Activated naive CD8-positive, alpha-beta T cell treated with anti-CD3 and anti-CD28 coated beads, Interleukin-2, amount 10 ng/mL, durations not matched to agents 7 days and 5 days (primary cell): ENCODE measurements around the gene MAP4K4. TPM values are rescaled to one million over a fixed set of nuclear protein-coding genes. Genes with fewer than 3 reads are reported as not detected.
A peak's percentile ranks its signal among the peaks of the same experiment; 100 is the strongest.

Source experiments
- ATAC-seq: fragments of 150-1000 bp; cut with Tn5 transposase; one replicate; pipeline ENCODE4 v1.10.0; 2021; ENCODE audit warnings: low read depth, moderate library complexity
- POLR2A ChIA-PET: fragments of 350-600 bp; sonication (Branson Sonifier 250); formaldehyde crosslinking; loops from one replicate; lab custom pipeline; 2021; ENCODE audit warnings: antibody characterized with exemption; lab: Charles Lee
- DNase-seq: peaks from one replicate; pipeline ENCODE4 v3.0.0; 2021
- H3K27ac Mint-ChIP-seq: one replicate; pipeline ENCODE4 v1.8.0; 2022; ENCODE audit warnings: mild to moderate bottlenecking, mixed read lengths
- H3K27me3 Mint-ChIP-seq: one replicate; pipeline ENCODE4 v1.8.0; 2022; ENCODE audit warnings: mild to moderate bottlenecking, moderate library complexity, mixed read lengths
- H3K36me3 Mint-ChIP-seq: one replicate; pipeline ENCODE4 v1.8.0; 2021; ENCODE audit warnings: mild to moderate bottlenecking, mixed read lengths
- H3K4me1 Mint-ChIP-seq: one replicate; pipeline ENCODE4 v1.8.0; 2021; ENCODE audit warnings: mixed read lengths
- H3K4me3 Mint-ChIP-seq: one replicate; pipeline ENCODE4 v1.8.0; 2022; ENCODE audit warnings: mild to moderate bottlenecking, moderate library complexity, mixed read lengths
- H3K9me3 Mint-ChIP-seq: one replicate; pipeline ENCODE4 v1.8.0; 2021; ENCODE audit warnings: mixed read lengths
- total RNA-seq, 2 experiments: library from RNA; stranded (reverse); gene quantifications; one replicate each; pipeline ENCODE4 v1.2.3, GENCODE V29; 2021

Gene MAP4K4
- total RNA-seq, 2 experiments from 2014 or later = 79.8 to 84.5 TPM

GRCh38 chr2:101698014-101698843 is 722 bp downstream of the MAP4K4 start:
- DNase-seq (peak; percentile 41), ATAC-seq (peak; percentile 30)
- Mint-ChIP-seq H3K36me3 (peaks cover 20% of the 10 kb centered on the region), H3K27ac (no peak overlapping the region), H3K27me3 (peaks cover 2% of the 10 kb centered on the region), H3K4me3 (peak overlapping the region; percentile 64), H3K4me1 (peaks cover 25% of the 10 kb centered on the region), H3K9me3 (peaks cover 3% of the 10 kb centered on the region)
- POLR2A ChIA-PET = interaction anchor here (0.8 to 2.7 kb wide), 10 partner anchors 12 to 224 kb away, joined by 3 to 22 read pairs (median 7); partner anchors contain the start of gene RFX8

GRCh38 chr2:101698844-101699754 is 1.6 kb downstream of the MAP4K4 start:
- DNase-seq (no peak), ATAC-seq (peak; percentile 10)
- no peak overlapping the region for H3K4me3 Mint-ChIP-seq
- H3K9me3 Mint-ChIP-seq = peaks cover 1% of the 10 kb centered on the region
- H3K36me3 Mint-ChIP-seq = peaks cover 23% of the 10 kb centered on the region
- POLR2A ChIA-PET = interaction anchor here (0.8 to 2.7 kb wide), 7 partner anchors 11 to 225 kb away, joined by 3 to 22 read pairs (median 6); partner anchors contain the start of gene RFX8
- peaks cover 29% of the 10 kb centered on the region for H3K4me1 Mint-ChIP-seq
- H3K27me3 Mint-ChIP-seq = peaks cover 2% of the 10 kb centered on the region
- H3K27ac Mint-ChIP-seq = no peak overlapping the region

GRCh38 chr2:101699755-101700461 is 2.4 kb downstream of the MAP4K4 start:
- no peak for DNase-seq
- no peak for ATAC-seq
- H3K4me1 Mint-ChIP-seq = peaks cover 36% of the 10 kb centered on the region
- peaks cover 2% of the 10 kb centered on the region for H3K27me3 Mint-ChIP-seq
- H3K9me3 Mint-ChIP-seq = no peaks in the 10 kb centered on the region
- H3K36me3 Mint-ChIP-seq = peaks cover 26% of the 10 kb centered on the region
- no peak overlapping the region for H3K4me3 Mint-ChIP-seq
- POLR2A ChIA-PET = interaction anchor here (0.7 to 2.7 kb wide), 7 partner anchors 10 to 391 kb away, joined by 3 to 22 read pairs (median 6); partner anchors contain the start of gene RNF149
- H3K27ac Mint-ChIP-seq = no peak overlapping the region

GRCh38 chr2:101704046-101704466 is 6.5 kb downstream of the MAP4K4 start:
- H3K27me3 Mint-ChIP-seq = no peaks in the 10 kb centered on the region
- peak overlapping the region; percentile 95 for H3K27ac Mint-ChIP-seq
- H3K9me3 Mint-ChIP-seq = no peaks in the 10 kb centered on the region
- peak overlapping the region; percentile 88 for H3K4me3 Mint-ChIP-seq
- ATAC-seq (peak; percentile 26), DNase-seq (no peak)
- POLR2A ChIA-PET = interaction anchor here (0.6 to 1.6 kb wide), 5 partner anchors 13 to 587 kb away, joined by 3 to 7 read pairs (median 3); no protein-coding TSS in a partner anchor
- peaks cover 52% of the 10 kb centered on the region for H3K4me1 Mint-ChIP-seq
- H3K36me3 Mint-ChIP-seq = peaks cover 35% of the 10 kb centered on the region

- DNase-seq = no peak
- POLR2A ChIA-PET = interaction anchor here (0.6 to 1.9 kb wide), 6 partner anchors 8 to 230 kb away, joined by 3 to 7 read pairs (median 4); partner anchors contain the start of gene RFX8
- Mint-ChIP-seq H3K4me3 (peak overlapping the region; percentile 88), H3K27me3 (no peaks in the 10 kb centered on the region), H3K27ac (peak overlapping the region; percentile 95), H3K4me1 (peaks cover 57% of the 10 kb centered on the region), H3K36me3 (peaks cover 35% of the 10 kb centered on the region), H3K9me3 (no peaks in the 10 kb centered on the region)
- ATAC-seq = no peak
Observed at GRCh38 chr2:101704816-101705578, 7.5 kb downstream of the MAP4K4 start.

- POLR2A ChIA-PET = interaction anchor here (1.0 to 1.9 kb wide), 3 partner anchors 9 to 24 kb away, joined by 4 to 7 read pairs (median 6); no protein-coding TSS in a partner anchor
- DNase-seq = no peak
- H3K27ac Mint-ChIP-seq = peak overlapping the region; percentile 72
- no peaks in the 10 kb centered on the region for H3K27me3 Mint-ChIP-seq
- H3K36me3 Mint-ChIP-seq = peaks cover 32% of the 10 kb centered on the region
- no peaks in the 10 kb centered on the region for H3K9me3 Mint-ChIP-seq
- no peak for ATAC-seq
- H3K4me1 Mint-ChIP-seq = peaks cover 60% of the 10 kb centered on the region
- peak overlapping the region; percentile 68 for H3K4me3 Mint-ChIP-seq
Observed at GRCh38 chr2:101706121-101706818, 8.8 kb downstream of the MAP4K4 start.

GRCh38 chr2:101706819-101707177 is 9.3 kb downstream of the MAP4K4 start:
- Mint-ChIP-seq H3K4me3 (peak overlapping the region; percentile 68), H3K36me3 (peaks cover 30% of the 10 kb centered on the region), H3K9me3 (no peaks in the 10 kb centered on the region), H3K4me1 (peaks cover 61% of the 10 kb centered on the region), H3K27me3 (no peaks in the 10 kb centered on the region), H3K27ac (peak overlapping the region; percentile 72)
- peak; percentile 66 for ATAC-seq
- POLR2A ChIA-PET = interaction anchor here (1.0 to 1.9 kb wide), 3 partner anchors 10 to 23 kb away, joined by 4 to 7 read pairs (median 6); no protein-coding TSS in a partner anchor
- no peak for DNase-seq

GRCh38 chr2:101710036-101710435 is 12.5 kb downstream of the MAP4K4 start:
- DNase-seq (no peak), ATAC-seq (no peak)
- POLR2A ChIA-PET = interaction anchor here (0.7 to 3.1 kb wide), 5 partner anchors 9 to 235 kb away, joined by 3 to 12 read pairs (median 4); partner anchors contain the start of genes MAP4K4 and RFX8
- Mint-ChIP-seq H3K27me3 (no peaks in the 10 kb centered on the region), H3K9me3 (no peaks in the 10 kb centered on the region), H3K4me3 (peak overlapping the region; percentile 26), H3K4me1 (peaks cover 39% of the 10 kb centered on the region), H3K27ac (no peak overlapping the region), H3K36me3 (peaks cover 23% of the 10 kb centered on the region)

GRCh38 chr2:101710471-101711318 is 13.2 kb downstream of the MAP4K4 start:
- H3K4me1 Mint-ChIP-seq = peaks cover 35% of the 10 kb centered on the region
- peak; percentile 77 for ATAC-seq
- H3K36me3 Mint-ChIP-seq = peaks cover 25% of the 10 kb centered on the region
- no peak for DNase-seq
- H3K9me3 Mint-ChIP-seq = no peaks in the 10 kb centered on the region
- no peaks in the 10 kb centered on the region for H3K27me3 Mint-ChIP-seq
- no peak overlapping the region for H3K27ac Mint-ChIP-seq
- POLR2A ChIA-PET = interaction anchor here (0.6 to 3.1 kb wide), 6 partner anchors 8 to 300 kb away, joined by 3 to 12 read pairs (median 4); partner anchors contain the start of genes MAP4K4 and RFX8
- peak overlapping the region; percentile 26 for H3K4me3 Mint-ChIP-seq

- DNase-seq (no peak), ATAC-seq (no peak)
- POLR2A ChIA-PET = no interaction called here
- H3K4me1 Mint-ChIP-seq = peaks cover 50% of the 10 kb centered on the region
- peaks cover 22% of the 10 kb centered on the region for H3K36me3 Mint-ChIP-seq
- no peaks in the 10 kb centered on the region for H3K9me3 Mint-ChIP-seq
- H3K4me3 Mint-ChIP-seq = no peak overlapping the region
- H3K27me3 Mint-ChIP-seq = no peaks in the 10 kb centered on the region
- no peak overlapping the region for H3K27ac Mint-ChIP-seq
Observed at GRCh38 chr2:101714118-101714517, 16.6 kb downstream of the MAP4K4 start.
